ENCODE data around the gene WIZ. TPM values are rescaled to one million over a fixed set of nuclear protein-coding genes. Genes with fewer than 3 reads are reported as not detected.

WIZ gene
- total RNA-seq, 1 donor from 2014 or later = 31.8 TPM

GRCh38 chr19:15467734-15468214 is 18.0 kb upstream of the WIZ start:
- no peak for DNase-seq (ENCODE audit: low read depth)

DNA sequence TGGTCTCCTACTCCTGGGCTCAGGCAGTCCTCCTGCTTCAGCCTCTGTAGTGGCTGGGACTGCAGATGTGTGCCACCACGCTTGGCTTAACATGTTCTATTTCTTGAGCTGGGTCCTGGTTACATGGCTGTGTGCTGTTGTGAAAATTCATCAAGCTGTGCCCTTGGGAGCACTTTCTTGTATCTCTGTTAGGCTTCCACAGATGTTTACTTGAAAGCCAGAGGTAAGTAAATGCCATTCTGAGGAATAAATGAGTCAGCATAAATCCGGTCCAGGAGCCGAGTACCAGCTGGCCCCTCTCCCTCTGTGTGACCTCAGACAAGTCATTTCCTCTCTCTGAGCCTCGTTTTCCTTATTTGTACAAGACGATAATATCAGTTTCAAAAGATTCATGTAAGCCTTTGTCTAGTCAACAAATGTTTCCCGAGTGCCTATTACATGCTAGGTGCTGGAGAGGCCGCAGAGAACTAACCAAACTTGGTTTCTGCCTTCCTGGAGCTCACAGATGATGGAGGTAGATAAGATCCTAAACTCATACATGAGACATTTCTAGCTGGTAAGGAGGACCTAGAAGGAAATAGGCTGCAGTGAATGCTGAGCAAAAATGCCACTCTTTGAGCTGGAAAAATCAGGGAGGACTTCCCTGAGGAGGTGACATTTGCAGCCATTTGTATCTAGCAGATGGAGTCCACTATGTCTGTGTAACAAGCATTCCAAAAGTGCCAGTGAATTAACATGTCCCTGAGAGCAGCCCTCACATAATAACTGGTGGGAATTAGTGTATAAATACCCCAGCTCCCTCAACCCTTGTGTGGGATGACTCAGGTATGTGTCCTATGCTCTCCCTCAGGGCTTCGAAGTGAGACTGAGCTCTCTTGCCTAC is 17.3 kb upstream of the WIZ start:
- DNase-seq (ENCODE audit: low read depth) = peak; percentile 4

DNA sequence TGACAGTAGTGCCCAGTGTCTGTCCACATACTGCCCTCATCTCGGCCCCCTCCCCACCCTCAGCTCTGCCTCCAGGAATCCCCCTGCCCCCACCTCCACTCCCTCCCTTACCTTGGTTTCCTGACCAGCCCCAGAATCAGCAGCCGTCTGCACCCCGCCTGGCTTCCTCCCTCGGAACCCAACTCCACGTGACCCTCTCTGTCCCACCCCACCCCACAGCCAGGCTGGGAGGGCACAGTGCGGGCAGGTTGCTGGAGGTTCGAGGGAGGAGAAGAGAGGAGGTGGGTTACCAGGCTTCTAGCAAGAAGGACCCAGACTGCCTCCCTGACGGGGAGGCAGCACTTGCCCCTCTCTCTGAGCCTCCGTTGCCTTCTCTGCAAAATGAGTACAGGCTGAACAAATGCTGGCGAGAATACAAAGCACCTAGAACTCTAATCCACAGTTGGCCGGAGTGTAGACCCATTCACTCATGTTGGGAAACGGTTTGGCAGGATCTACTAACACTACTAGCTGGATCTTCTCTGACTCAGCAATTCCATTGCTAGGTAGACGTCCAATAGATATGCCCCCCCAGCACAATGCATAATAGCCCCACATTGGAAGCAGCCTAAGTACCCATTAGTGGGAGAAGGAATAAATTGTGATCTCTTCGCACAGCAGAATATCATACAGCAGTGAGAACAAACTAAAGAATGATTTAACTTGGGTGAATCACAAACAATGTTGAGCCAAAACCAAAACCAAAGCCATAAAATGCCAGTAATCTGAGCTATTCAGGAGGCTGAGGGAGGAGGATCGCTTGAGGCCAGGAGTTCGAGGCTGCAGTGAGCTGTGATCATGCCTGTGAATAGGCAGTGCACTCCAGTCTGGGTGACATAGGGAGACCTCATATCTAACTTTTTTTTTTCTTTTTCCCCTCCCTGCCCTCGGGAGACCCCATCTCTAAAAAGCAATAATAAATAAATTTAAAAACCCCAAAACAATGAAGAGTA is 14.9 kb upstream of the WIZ start, which contains the start of gene RASAL3:
Gene RASAL3, minus strand, starts transcription at position 151 of the 992 bp plus-strand sequence. CDS start 186 bp downstream, outside the sequence.
- no peak for DNase-seq (ENCODE audit: low read depth)

DNA sequence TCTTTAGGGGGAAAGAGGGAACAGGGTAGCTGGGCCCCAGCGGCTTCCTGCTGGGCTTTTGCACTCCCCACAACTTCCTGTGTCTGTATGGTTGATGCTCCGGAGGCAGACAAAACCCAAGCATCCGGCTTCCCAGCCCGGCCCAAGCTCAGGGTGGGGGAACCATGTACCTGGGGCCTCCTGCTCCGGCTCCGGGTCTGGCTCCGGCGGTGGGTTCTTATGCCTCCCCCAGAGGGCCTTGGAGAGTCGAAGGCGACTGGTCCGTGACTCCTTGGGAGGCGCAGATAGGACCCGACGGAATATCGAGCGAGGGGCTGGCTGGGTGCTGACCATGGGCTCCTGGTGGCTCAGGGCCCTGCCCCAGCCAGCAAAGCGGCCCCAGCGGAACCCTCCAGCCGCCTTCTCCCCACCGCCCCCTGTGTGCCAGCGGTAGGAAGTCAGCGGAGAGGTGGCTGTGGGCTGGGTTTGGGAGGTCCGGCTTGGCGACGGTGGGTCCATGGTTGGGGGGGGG is 14.2 kb upstream of the WIZ start:
- DNase-seq (ENCODE audit: low read depth) = no peak

DNA sequence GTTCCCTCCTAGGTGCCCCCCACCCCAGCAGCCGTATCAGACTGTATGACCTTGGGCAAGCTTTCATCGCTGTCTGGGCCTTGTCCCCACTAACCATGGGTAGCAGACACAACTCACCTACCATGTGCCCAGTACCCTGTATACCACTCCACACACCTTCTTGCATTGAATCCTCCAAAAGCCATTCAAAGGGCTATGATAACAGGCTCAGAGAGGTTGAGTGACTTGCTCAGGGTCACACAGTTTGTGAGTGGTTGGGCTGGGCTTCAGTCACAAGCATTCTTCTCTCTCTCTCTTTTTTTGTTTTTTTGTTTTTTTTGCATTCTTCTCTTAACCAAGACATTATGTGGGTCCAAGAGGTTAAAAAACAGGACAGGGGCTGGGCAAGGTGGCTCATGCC is 11.9 kb upstream of the WIZ start:
- DNase-seq (ENCODE audit: low read depth) = no peak

- DNase-seq (ENCODE audit: low read depth) = no peak
Observed at GRCh38 chr19:15457701-15458484, 8.1 kb upstream of the WIZ start.

- DNase-seq (ENCODE audit: low read depth) = no peak
Observed at GRCh38 chr19:15456871-15457700, 7.3 kb upstream of the WIZ start.

- DNase-seq (ENCODE audit: low read depth) = no peak
Observed at GRCh38 chr19:15456441-15456840, 6.7 kb upstream of the WIZ start.

- DNase-seq (ENCODE audit: low read depth) = no peak
Observed at GRCh38 chr19:15455996-15456395, 6.2 kb upstream of the WIZ start.

DNA sequence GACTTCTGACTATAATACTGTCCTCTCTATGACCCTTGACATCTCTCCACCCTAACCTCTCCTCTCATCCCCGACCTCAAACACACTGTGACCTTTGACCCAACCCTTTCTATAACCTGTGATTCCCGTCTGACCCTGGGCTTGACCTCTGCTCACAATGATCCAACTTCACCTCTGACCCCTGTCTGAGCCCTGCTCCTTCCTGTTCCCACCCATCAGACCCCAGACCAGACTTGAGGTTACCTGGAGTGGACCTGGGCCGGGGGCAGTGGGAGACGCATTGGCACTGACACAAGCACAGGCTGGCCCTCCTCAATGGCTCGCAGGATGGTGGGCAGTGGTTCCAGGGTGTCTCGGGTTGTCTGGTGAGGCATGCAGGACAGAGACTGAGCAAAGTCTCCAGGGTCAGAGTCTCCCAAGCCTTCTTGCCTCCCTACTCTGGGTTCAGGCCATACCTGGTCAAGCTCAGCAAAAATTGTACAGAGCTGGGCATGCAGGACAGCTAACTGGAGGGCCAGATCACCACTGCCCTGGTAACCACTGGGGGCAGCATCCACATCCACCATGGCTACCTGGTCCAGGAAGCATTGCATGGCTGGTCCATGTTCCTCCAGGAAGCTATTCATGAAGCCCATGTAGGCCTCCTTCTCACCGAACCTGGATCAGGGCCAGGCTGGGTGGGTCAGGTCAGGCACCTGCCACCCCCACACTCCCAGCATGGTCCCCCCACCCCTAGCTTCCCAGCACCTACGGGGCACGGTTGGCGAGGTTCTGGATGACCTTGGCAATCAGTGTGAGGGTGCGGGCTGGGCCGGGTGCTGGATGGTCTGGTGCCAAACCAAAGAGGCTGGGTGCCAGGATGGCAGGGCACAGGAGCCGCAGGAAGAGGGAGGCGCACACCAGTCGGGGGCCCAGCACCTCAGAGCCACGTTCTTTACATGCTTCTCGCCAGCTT is 4.4 kb upstream of the WIZ start:
- no peak for DNase-seq (ENCODE audit: low read depth)

DNA sequence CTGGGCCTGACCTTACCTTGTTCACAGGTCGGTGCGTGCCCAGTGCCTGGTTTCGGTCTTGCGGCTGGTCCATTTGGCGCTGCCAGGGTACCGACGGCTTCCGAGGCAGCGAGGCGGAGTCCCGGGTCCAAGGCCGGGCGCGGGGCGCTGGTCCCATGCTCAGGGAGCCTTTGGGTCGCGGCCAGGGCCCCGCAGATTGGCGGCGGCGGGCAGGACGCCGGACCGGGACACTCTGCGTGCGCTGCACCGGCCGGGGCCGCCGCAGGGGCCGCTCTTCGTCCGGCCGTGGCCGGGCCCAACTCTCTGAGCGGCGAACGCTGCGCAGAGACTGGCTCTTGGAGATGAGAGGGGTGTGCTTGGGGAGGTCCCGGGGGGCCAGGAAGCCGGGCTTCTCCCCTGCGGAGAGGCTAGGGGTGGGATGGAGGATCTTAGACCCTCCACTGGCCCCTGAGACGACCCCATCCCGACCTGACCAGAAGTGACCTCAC is 3.4 kb upstream of the WIZ start:
- no peak for DNase-seq (ENCODE audit: low read depth)

- peak; percentile 90 for DNase-seq (ENCODE audit: low read depth)
Observed at GRCh38 chr19:15452111-15453047, 2.6 kb upstream of the WIZ start.

- DNase-seq (ENCODE audit: low read depth) = no peak
Observed at GRCh38 chr19:15450528-15450890, 753 bp upstream of the WIZ start.

- no peak for DNase-seq (ENCODE audit: low read depth)
Observed at GRCh38 chr19:15448778-15449619, 757 bp downstream of the WIZ start.

DNA sequence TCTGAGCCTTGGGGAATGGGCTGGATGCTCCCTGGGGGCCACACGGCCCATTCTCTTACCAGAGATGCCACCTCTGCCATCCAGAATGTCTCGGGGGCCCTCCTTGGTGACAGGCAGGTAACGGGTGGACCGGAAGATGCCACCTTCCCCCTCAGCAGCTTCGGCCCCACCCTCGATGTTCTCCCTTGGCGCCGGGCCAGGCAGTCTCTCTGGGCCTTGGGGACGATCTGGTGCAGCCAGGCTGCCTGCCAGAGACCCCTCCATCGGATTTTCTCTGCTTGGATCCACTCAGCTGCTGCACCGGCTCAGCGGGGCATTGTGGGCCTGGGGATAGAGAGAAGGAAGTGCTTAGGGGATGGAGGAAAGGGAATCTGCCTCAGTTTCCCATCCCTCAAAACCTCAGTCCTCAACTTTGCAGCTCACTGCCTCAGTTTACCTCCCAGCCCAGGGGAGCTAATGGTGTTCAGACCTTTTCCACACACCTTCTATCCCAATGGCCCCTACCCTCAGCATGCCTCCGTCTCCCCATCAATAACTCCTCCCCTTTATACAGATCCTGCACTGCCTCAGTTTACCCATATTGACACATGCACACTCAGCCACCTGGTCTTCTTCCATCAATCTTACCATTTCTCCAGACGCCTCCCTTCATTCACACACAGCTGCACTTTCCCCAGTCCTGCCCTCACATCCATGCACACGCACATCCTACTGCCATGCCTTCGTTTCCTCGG is 1.5 kb downstream of the WIZ start:
- DNase-seq (ENCODE audit: low read depth) = no peak

- no peak for DNase-seq (ENCODE audit: low read depth)
Observed at GRCh38 chr19:15447057-15447456, 2.7 kb downstream of the WIZ start.
